ENCODE results near the gene EFHC2.

EFHC2 gene

GRCh38 chrX:44343412-44344141 lies at the start of gene EFHC2:
EFHC2 (minus strand) TSS chrX:44343672; CDS start chrX:44343588, 84 bp downstream.
- peak; percentile 7 for DNase-seq (ENCODE audit: low read depth)

GRCh38 chrX:44392767-44393166 lies 49.3 kb upstream of the EFHC2 start:
- DNase-seq (ENCODE audit: low read depth): no peak

GRCh38 chrX:44384688-44385338 lies 41.3 kb upstream of the EFHC2 start:
- no peak for DNase-seq (ENCODE audit: low read depth)

GRCh38 chrX:44382871-44383270 lies 39.4 kb upstream of the EFHC2 start:
- no peak for DNase-seq (ENCODE audit: low read depth)

- no peak for DNase-seq (ENCODE audit: low read depth)
These were observed 9.3 kb upstream of the EFHC2 start for GRCh38 chrX:44352758-44353157.

GRCh38 chrX:44349561-44349960 lies 6.1 kb upstream of the EFHC2 start:
- no peak for DNase-seq (ENCODE audit: low read depth)

GRCh38 chrX:44344687-44345086 lies 1.2 kb upstream of the EFHC2 start:
- DNase-seq (ENCODE audit: low read depth): no peak

- DNase-seq (ENCODE audit: low read depth): no peak
These were observed 722 bp upstream of the EFHC2 start for GRCh38 chrX:44344194-44344593.

GRCh38 chrX:44342866-44343265 lies 606 bp downstream of the EFHC2 start:
- DNase-seq (ENCODE audit: low read depth): no peak

- no peak for DNase-seq (ENCODE audit: low read depth)
These were observed 5.1 kb downstream of the EFHC2 start for GRCh38 chrX:44338361-44338760.

GRCh38 chrX:44332437-44332836 lies 11.0 kb downstream of the EFHC2 start:
- DNase-seq (ENCODE audit: low read depth): no peak

- DNase-seq (ENCODE audit: low read depth): no peak
These were observed 13.2 kb downstream of the EFHC2 start for GRCh38 chrX:44330227-44330626.

GRCh38 chrX:44319550-44319949 lies 23.9 kb downstream of the EFHC2 start:
- no peak for DNase-seq (ENCODE audit: low read depth)

- DNase-seq (ENCODE audit: low read depth): no peak
These were observed 26.3 kb downstream of the EFHC2 start for GRCh38 chrX:44317181-44317580.

GRCh38 chrX:44314808-44315207 lies 28.7 kb downstream of the EFHC2 start:
- DNase-seq (ENCODE audit: low read depth): no peak

- no peak for DNase-seq (ENCODE audit: low read depth)
These were observed 29.2 kb downstream of the EFHC2 start for GRCh38 chrX:44314259-44314734.

GRCh38 chrX:44312421-44312820 lies 31.1 kb downstream of the EFHC2 start:
- DNase-seq (ENCODE audit: low read depth): no peak

- no peak for DNase-seq (ENCODE audit: low read depth)
These were observed 33.2 kb downstream of the EFHC2 start for GRCh38 chrX:44310227-44310626.

GRCh38 chrX:44308869-44309268 lies 34.6 kb downstream of the EFHC2 start:
- no peak for DNase-seq (ENCODE audit: low read depth)

- DNase-seq (ENCODE audit: low read depth): no peak
These were observed 37.1 kb downstream of the EFHC2 start for GRCh38 chrX:44306356-44306755.

GRCh38 chrX:44305921-44306320 lies 37.6 kb downstream of the EFHC2 start:
- no peak for DNase-seq (ENCODE audit: low read depth)

- DNase-seq (ENCODE audit: low read depth): no peak
These were observed 40.4 kb downstream of the EFHC2 start for GRCh38 chrX:44303119-44303518.

- DNase-seq (ENCODE audit: low read depth): no peak
These were observed 44.3 kb downstream of the EFHC2 start for GRCh38 chrX:44299177-44299576.
